Calu3 (cell line): ENCODE measurements around the gene AKT3. TPM values are rescaled to one million over a fixed set of nuclear protein-coding genes. Genes with fewer than 3 reads are reported as not detected.

Experiments
- BruUV-seq: library from RNA; stranded (reverse); fragments of 400-500 nt; replicated peaks from 2 replicates; lab custom pipeline; 2021; lab: Mats Ljungman, UMichigan
- CTCF ChIA-PET: fragments of 300-600 bp; sonication (Branson Sonifier 250); formaldehyde crosslinking; loops from one replicate; lab custom pipeline; 2022; ENCODE audit warnings: antibody characterized with exemption; lab: Charles Lee
- DNase-seq: peaks from one replicate; pipeline ENCODE4 v3.0.0; 2022
- H3K27ac Mint-ChIP-seq: one replicate; pipeline ENCODE4 v1.8.0; 2022; ENCODE audit warnings: mixed read lengths; ENCODE audit not compliant: unreplicated experiment
- H3K27me3 Mint-ChIP-seq: one replicate; pipeline ENCODE4 v1.8.0; 2022; ENCODE audit warnings: mixed read lengths; ENCODE audit not compliant: unreplicated experiment
- H3K36me3 Mint-ChIP-seq: one replicate; pipeline ENCODE4 v1.8.0; 2022; ENCODE audit warnings: mild to moderate bottlenecking, moderate library complexity, mixed read lengths; ENCODE audit not compliant: insufficient read depth, unreplicated experiment
- H3K4me1 Mint-ChIP-seq: one replicate; pipeline ENCODE4 v1.8.0; 2022; ENCODE audit warnings: mild to moderate bottlenecking, low read depth, mixed read lengths; ENCODE audit not compliant: unreplicated experiment
- H3K4me3 Mint-ChIP-seq: one replicate; pipeline ENCODE4 v1.8.0; 2022; ENCODE audit warnings: mild to moderate bottlenecking, low read depth, moderate library complexity, mixed read lengths; ENCODE audit not compliant: unreplicated experiment
- H3K9me3 Mint-ChIP-seq: one replicate; pipeline ENCODE4 v1.8.0; 2022; ENCODE audit warnings: low read depth, mixed read lengths; ENCODE audit not compliant: unreplicated experiment
- intact Hi-C: fragments of 100-400 bp; cut with micrococcal nuclease; formaldehyde crosslinking; loops from one replicate; pipeline ENCODE4 v1.10.0; 2022; ENCODE audit not compliant: unreplicated experiment
- total RNA-seq: library from RNA; stranded (reverse); gene quantifications from 2 replicates; pipeline ENCODE4 v1.2.3, GENCODE V29; 2022
- TF ChIP-seq, protein P1 (sequence below): fragments of 200-600 bp; IDR thresholded peaks from one replicate; pipeline ENCODE4 v1.8.0; 2022; ENCODE audit warnings: antibody characterized with exemption; ENCODE audit not compliant: unreplicated experiment

Gene AKT3
- total RNA-seq, 1 experiment from 2014 or later = 81.2 TPM

DNA sequence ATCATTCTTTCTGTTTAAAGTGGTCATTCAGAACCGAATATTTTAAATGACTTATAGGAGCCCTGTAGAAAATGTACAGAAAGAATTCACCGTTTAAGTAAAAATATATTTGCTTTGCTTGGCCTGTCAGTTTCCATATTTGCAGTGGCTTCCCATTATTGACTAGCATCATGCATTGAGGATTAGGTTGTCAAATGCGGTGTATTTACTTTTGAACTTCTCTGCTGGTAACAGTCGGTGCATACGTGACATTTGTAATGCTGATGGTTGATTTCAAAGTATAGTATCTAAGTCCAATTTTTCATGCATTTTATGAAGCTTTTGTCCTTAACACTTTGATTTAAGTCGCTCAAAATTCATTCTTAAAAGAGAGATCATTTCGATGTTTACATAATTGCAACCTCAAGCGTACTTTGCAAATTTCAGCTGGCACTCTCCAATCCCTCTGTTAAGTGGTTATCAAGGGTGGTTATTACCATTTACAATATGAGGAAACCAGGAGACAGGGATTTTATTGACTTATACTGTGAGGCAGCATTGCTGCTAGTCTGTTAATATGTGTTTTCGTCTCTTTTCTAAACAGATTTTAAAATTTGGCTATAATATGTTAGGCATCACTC, 392.6 kb downstream of the AKT3 start:
- no TSS peak for BruUV-seq
- no peak overlapping the region for H3K4me3 Mint-ChIP-seq
- TF ChIP-seq, protein P1, sequence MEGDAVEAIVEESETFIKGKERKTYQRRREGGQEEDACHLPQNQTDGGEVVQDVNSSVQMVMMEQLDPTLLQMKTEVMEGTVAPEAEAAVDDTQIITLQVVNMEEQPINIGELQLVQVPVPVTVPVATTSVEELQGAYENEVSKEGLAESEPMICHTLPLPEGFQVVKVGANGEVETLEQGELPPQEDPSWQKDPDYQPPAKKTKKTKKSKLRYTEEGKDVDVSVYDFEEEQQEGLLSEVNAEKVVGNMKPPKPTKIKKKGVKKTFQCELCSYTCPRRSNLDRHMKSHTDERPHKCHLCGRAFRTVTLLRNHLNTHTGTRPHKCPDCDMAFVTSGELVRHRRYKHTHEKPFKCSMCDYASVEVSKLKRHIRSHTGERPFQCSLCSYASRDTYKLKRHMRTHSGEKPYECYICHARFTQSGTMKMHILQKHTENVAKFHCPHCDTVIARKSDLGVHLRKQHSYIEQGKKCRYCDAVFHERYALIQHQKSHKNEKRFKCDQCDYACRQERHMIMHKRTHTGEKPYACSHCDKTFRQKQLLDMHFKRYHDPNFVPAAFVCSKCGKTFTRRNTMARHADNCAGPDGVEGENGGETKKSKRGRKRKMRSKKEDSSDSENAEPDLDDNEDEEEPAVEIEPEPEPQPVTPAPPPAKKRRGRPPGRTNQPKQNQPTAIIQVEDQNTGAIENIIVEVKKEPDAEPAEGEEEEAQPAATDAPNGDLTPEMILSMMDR = no peak
- CTCF ChIA-PET = no interaction called here
- H3K27ac Mint-ChIP-seq = no peak overlapping the region
- H3K27me3 Mint-ChIP-seq = no peaks in the 10 kb centered on the region
- no peaks in the 10 kb centered on the region for H3K36me3 Mint-ChIP-seq
- no peak for DNase-seq
- H3K4me1 Mint-ChIP-seq = no peaks in the 10 kb centered on the region
- H3K9me3 Mint-ChIP-seq = no peaks in the 10 kb centered on the region
- intact Hi-C loops = no loop called here

DNA sequence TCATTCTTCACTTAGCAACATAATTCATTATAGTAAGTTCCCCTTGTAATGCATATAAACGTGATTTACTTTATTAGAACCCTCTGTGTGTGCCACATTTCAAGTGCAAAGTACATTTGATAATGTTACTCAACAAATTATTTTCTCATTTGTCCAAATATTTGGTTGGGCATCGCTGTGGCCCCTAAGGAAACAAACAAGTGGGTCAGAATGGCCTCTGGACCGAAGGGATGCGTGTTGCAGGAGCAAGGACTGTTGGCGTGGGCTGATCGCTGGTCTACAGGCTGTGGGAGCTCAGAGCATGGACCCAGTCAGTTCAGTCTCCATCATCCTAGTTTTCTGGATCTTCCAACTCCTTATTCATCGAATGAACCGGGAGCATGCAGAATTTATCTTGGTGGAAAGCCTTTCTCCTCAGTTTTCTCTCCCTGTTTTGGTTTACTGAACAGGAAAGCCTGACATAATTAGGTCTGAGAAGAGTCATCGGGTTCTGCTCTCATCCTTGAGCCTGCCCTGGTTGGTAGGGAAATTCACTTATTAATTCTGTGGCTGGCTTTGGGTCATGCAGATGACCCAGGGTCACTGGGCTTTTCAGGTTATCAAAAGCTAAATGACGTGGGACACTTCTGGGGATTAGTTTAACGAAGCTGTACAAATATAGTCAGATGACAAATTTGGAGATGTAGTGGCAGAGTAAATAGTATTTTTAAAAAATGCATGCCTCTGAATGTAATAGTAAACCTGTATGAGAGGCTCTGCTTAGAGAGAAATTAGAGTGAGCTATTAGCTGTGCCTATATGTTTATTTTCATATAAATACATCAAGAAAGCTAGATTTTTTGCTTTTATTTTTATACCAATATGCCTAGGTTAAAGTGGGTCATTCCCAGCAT, 394.0 kb downstream of the AKT3 start:
- H3K9me3 Mint-ChIP-seq = no peaks in the 10 kb centered on the region
- DNase-seq = no peak
- TF ChIP-seq, protein P1 = no peak
- H3K4me1 Mint-ChIP-seq = no peaks in the 10 kb centered on the region
- no peak overlapping the region for H3K27ac Mint-ChIP-seq
- no peaks in the 10 kb centered on the region for H3K36me3 Mint-ChIP-seq
- CTCF ChIA-PET = no interaction called here
- H3K27me3 Mint-ChIP-seq = no peaks in the 10 kb centered on the region
- intact Hi-C loops = no loop called here
- H3K4me3 Mint-ChIP-seq = no peak overlapping the region
- no TSS peak for BruUV-seq

DNA sequence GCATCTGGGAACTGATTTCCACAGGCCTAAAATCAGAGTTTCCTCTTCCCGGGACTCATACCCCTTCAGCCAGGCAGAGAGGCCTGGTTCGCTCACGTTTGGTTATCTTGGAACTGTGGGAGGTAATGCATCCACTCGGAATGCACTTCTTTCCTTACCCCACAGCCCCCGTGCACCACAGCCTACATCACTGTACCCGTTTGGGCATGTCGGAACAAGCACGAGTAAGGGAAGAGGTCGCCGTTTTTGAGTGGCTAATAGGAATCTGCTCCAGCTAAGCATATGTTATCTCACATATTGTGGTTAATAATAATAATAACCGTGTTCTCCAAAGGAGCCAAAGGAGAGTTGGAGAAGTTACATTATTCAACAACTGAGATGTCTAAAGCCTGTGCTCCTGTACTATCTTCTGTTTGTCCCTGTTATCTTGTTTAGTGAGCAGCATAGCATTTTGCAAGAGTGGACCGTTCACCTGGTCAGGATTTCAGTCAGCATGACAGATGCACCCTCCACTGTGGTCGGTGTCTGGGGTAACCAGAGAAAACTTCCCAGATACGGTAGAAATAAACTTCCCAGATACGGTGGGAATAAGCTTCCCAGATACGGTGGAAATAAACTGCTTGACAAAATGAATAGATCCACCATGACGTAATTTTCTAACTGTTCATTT, 395.6 kb downstream of the AKT3 start:
- intact Hi-C loops = no loop called here
- no TSS peak for BruUV-seq
- Mint-ChIP-seq H3K36me3 (no peaks in the 10 kb centered on the region), H3K4me3 (no peak overlapping the region), H3K4me1 (no peaks in the 10 kb centered on the region), H3K27ac (no peak overlapping the region), H3K9me3 (no peaks in the 10 kb centered on the region), H3K27me3 (no peaks in the 10 kb centered on the region)
- DNase-seq = no peak
- CTCF ChIA-PET = no interaction called here
- TF ChIP-seq, protein P1 = no peak

DNA sequence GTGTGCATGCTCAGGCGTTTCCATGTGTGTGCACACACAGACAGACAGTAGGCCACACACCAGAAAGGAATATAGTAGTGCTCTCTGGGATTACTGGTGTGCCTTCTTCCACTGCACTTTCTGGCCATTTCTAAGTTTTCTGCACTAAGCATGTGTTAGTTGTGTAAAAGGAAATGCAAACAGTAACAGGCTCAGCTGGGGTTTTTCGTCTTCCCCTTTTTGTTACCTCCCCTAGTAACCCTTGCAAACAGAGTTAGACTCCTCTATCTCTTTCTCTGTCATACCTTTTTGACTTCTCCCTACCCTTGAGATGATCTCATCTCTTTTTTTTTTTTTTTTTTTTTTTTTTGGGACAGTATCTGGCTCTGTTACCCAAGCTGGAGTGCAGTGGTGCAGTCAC, 398.0 kb downstream of the AKT3 start:
- H3K36me3 Mint-ChIP-seq = no peaks in the 10 kb centered on the region
- H3K9me3 Mint-ChIP-seq = no peaks in the 10 kb centered on the region
- no TSS peak for BruUV-seq
- H3K27me3 Mint-ChIP-seq = no peaks in the 10 kb centered on the region
- no peak overlapping the region for H3K4me3 Mint-ChIP-seq
- no peak for DNase-seq
- H3K27ac Mint-ChIP-seq = no peak overlapping the region
- CTCF ChIA-PET = interaction anchor here (0.6 to 0.7 kb wide), 3 partner anchors 12 to 1199 kb away, joined by 3 to 9 read pairs (median 5); no protein-coding TSS in a partner anchor
- intact Hi-C loops = no loop called here
- H3K4me1 Mint-ChIP-seq = no peaks in the 10 kb centered on the region
- TF ChIP-seq, protein P1 = no peak
